Measurements from ENCODE around the gene CAPN9. TPM values are rescaled to one million over a fixed set of nuclear protein-coding genes. Genes with fewer than 3 reads are reported as not detected.

Gene CAPN9
- total RNA-seq, 1 donor from 2014 or later: 0.14 TPM

GRCh38 chr1:230816018-230816417 is 68.8 kb downstream of the CAPN9 start:
- Histone ChIP-seq H3K36me3 (no peaks in the 10 kb centered on the region), H3K4me1 (peaks cover 31% of the 10 kb centered on the region), H3K27ac (replicated peaks) (no peak overlapping the region), H3K4me3 (no peak overlapping the region), H3K9me3 (replicated peaks) (peaks cover 15% of the 10 kb centered on the region), H3K27me3 (ENCODE audit: low read depth) (no peaks in the 10 kb centered on the region)
- no peak for TF ChIP-seq CTCF (IDR thresholded peaks at IDR 0.05; ENCODE audit: borderline replicate concordance)
- intact Hi-C loops (cut with micrococcal nuclease): loop anchor here (10.0 kb wide), 1 partner anchor 49 kb away; the partner anchor contains the start of gene C1orf198
- no peak for DNase-seq

- intact Hi-C loops (cut with micrococcal nuclease): loop anchor here (10.0 kb wide), 1 partner anchor 46 kb away; the partner anchor contains the start of gene C1orf198
- DNase-seq: no peak
- Histone ChIP-seq H3K36me3 (no peaks in the 10 kb centered on the region), H3K27me3 (ENCODE audit: low read depth) (no peaks in the 10 kb centered on the region), H3K4me1 (peaks cover 55% of the 10 kb centered on the region), H3K4me3 (no peak overlapping the region), H3K27ac (replicated peaks) (no peak overlapping the region), H3K9me3 (replicated peaks) (peaks cover 1% of the 10 kb centered on the region)
- no peak for TF ChIP-seq CTCF (IDR thresholded peaks at IDR 0.05; ENCODE audit: borderline replicate concordance)
These were observed 71.2 kb downstream of the CAPN9 start for GRCh38 chr1:230818367-230818766.

GRCh38 chr1:230818901-230819300 is 71.7 kb downstream of the CAPN9 start:
- Histone ChIP-seq H3K27me3 (ENCODE audit: low read depth) (no peaks in the 10 kb centered on the region), H3K4me1 (peaks cover 60% of the 10 kb centered on the region), H3K27ac (replicated peaks) (no peak overlapping the region), H3K4me3 (no peak overlapping the region), H3K36me3 (no peaks in the 10 kb centered on the region), H3K9me3 (replicated peaks) (no peaks in the 10 kb centered on the region)
- DNase-seq: no peak
- intact Hi-C loops (cut with micrococcal nuclease): loop anchor here (10.0 kb wide), 1 partner anchor 46 kb away; the partner anchor contains the start of gene C1orf198
- no peak for TF ChIP-seq CTCF (IDR thresholded peaks at IDR 0.05; ENCODE audit: borderline replicate concordance)

GRCh38 chr1:230819976-230820375 is 72.8 kb downstream of the CAPN9 start:
- TF ChIP-seq CTCF (IDR thresholded peaks at IDR 0.05; ENCODE audit: borderline replicate concordance): no peak
- H3K4me3 ChIP-seq: no peak overlapping the region
- H3K4me1 ChIP-seq: peaks cover 65% of the 10 kb centered on the region
- no peak overlapping the region for H3K27ac ChIP-seq (replicated peaks)
- H3K9me3 ChIP-seq (replicated peaks): no peaks in the 10 kb centered on the region
- no peak for DNase-seq
- H3K36me3 ChIP-seq: no peaks in the 10 kb centered on the region
- H3K27me3 ChIP-seq (ENCODE audit: low read depth): no peaks in the 10 kb centered on the region
- intact Hi-C loops (cut with micrococcal nuclease): loop anchor here (10.0 kb wide), 1 partner anchor 45 kb away; the partner anchor contains the start of gene C1orf198

GRCh38 chr1:230820568-230820967 is 73.4 kb downstream of the CAPN9 start:
- no peak for TF ChIP-seq CTCF (IDR thresholded peaks at IDR 0.05; ENCODE audit: borderline replicate concordance)
- Histone ChIP-seq H3K36me3 (no peaks in the 10 kb centered on the region), H3K4me1 (peaks cover 65% of the 10 kb centered on the region), H3K27ac (replicated peaks) (peak overlapping the region; percentile 91), H3K27me3 (ENCODE audit: low read depth) (no peaks in the 10 kb centered on the region), H3K9me3 (replicated peaks) (no peaks in the 10 kb centered on the region), H3K4me3 (no peak overlapping the region)
- intact Hi-C loops (cut with micrococcal nuclease): no loop called here
- no peak for DNase-seq
